K562 (cell line): Measurements from ENCODE around the gene PEX10. TPM values are rescaled to one million over a fixed set of nuclear protein-coding genes. Genes with fewer than 3 reads are reported as not detected.

ENCODE experiments used
- ATAC-seq: fragments of 200-7000 bp; cut with Tn5 transposase; 3 replicates; pipeline ENCODE4 v1.9.1; 2020; ENCODE audit warnings: moderate library complexity
- BruUV-seq: library from RNA; stranded (reverse); fragments of 400-500 nt; replicated peaks from 2 replicates; lab custom pipeline; 2021; lab: Mats Ljungman, UMichigan
- CTCF ChIA-PET: fragments of 300-600 bp; formaldehyde crosslinking; extraction: SDS; loops from one replicate; lab custom pipeline; 2021; ENCODE audit warnings: low intra/inter-chr PET ratio; lab: Yijun Ruan, JAX
- POLR2A ChIA-PET: fragments of 300-600, 350-650 bp; sonication (Branson Sonifier 250); formaldehyde crosslinking; extraction: SDS; loops from one replicate; lab custom pipeline; 2021; ENCODE audit warnings: antibody characterized with exemption, inconsistent platforms; lab: Yijun Ruan, JAX
- DNase-seq, 4 experiments: peaks; one replicate each; pipeline versions ENCODE4 v3.0.0 to v3.0.0-alpha.2; 2011 to 2018; ENCODE audit warnings: low spot score in 3 of 4, mixed read lengths in 3 of 4; ENCODE audit errors: extremely low read depth in 1 of 4
- FAIRE-seq: peaks from 2 replicates; lab custom pipeline; 2011; peaks lifted over from hg19 to GRCh38; lab: Jason Lieb, UNC
- H2AFZ ChIP-seq: 2 replicates; pipeline ENCODE4 v1.6.0; 2011; ENCODE audit warnings: low read depth, low read length, control low read depth, inconsistent platforms
- H3K27ac ChIP-seq: fragments of 200-600 bp; 3 replicates; pipeline ENCODE4 v1.8.0; 2011; ENCODE audit warnings: low read depth, mild to moderate bottlenecking, control low read depth, inconsistent platforms, low read length, moderate library complexity, mixed read lengths; ENCODE audit errors: extremely low read depth
- H3K27me3 ChIP-seq, 2 experiments: fragments of 300-600 bp in 1 of 2; 2 replicates in 1 of 2; 3 replicates in 1 of 2; pipeline versions ENCODE4 v1.6.0 to v1.8.0; 2011; ENCODE audit warnings: inconsistent platforms in 2 of 2, low read length in 2 of 2, mild to moderate bottlenecking in 1 of 2, mixed read lengths in 1 of 2, moderate library complexity in 1 of 2; ENCODE audit not compliant: control insufficient read depth in 2 of 2, insufficient read depth in 2 of 2
- H3K36me3 ChIP-seq: fragments of 300-600 bp; 3 replicates; pipeline ENCODE4 v1.8.0; 2011; ENCODE audit warnings: mild to moderate bottlenecking, low read length, inconsistent platforms; ENCODE audit not compliant: control insufficient read depth, insufficient read depth
- H3K4me1 ChIP-seq, 2 experiments: fragments of 200-600 bp in 1 of 2; replicated peaks in 1 of 2; 2 replicates in 1 of 2; 3 replicates in 1 of 2; pipeline versions ENCODE4 v1.5.1 to v1.8.0; 2011; ENCODE audit warnings: inconsistent platforms in 2 of 2, low read length in 2 of 2, mild to moderate bottlenecking in 1 of 2, mixed read lengths in 1 of 2, moderate library complexity in 1 of 2; ENCODE audit not compliant: control insufficient read depth in 2 of 2, insufficient read depth in 2 of 2
- H3K4me2 ChIP-seq: 2 replicates; pipeline ENCODE4 v1.6.1; 2011; ENCODE audit warnings: low read length, control low read depth, inconsistent platforms, mixed read lengths; ENCODE audit not compliant: insufficient read depth
- H3K4me3 ChIP-seq: fragments of 200-600 bp; sonication (generic), shearing (Covaris generic); 2 replicates; pipeline ENCODE4 v1.5.1; 2016; ENCODE audit warnings: control low read depth, inconsistent platforms
- H3K79me2 ChIP-seq: fragments of 200-600 bp; 3 replicates; pipeline ENCODE4 v1.8.0; 2011; ENCODE audit warnings: low read length, inconsistent platforms; ENCODE audit not compliant: control insufficient read depth, insufficient read depth
- H3K9ac ChIP-seq, 2 experiments: 2 replicates each; pipeline versions ENCODE4 v1.6.0 to v1.6.1; 2011; ENCODE audit warnings: low read depth in 2 of 2, low read length in 2 of 2, control low read depth in 1 of 2, inconsistent platforms in 1 of 2, mild to moderate bottlenecking in 1 of 2, mixed read lengths in 1 of 2; ENCODE audit not compliant: insufficient read depth in 1 of 2
- H3K9me1 ChIP-seq: one replicate; pipeline ENCODE4 v1.6.0; 2011; ENCODE audit warnings: inconsistent platforms, mild to moderate bottlenecking, low read length, moderate library complexity; ENCODE audit not compliant: control insufficient read depth, insufficient read depth
- H3K9me3 ChIP-seq: replicated peaks from 2 replicates; pipeline ENCODE4 v1.5.1; 2011; ENCODE audit warnings: low read depth, low read length, inconsistent platforms; ENCODE audit not compliant: control insufficient read depth, insufficient read depth
- H4K20me1 ChIP-seq: replicated peaks from 2 replicates; pipeline ENCODE4 v1.6.1; 2011; ENCODE audit warnings: low read length, inconsistent platforms, mixed read lengths; ENCODE audit not compliant: control insufficient read depth, insufficient read depth
- ZNF140 ChIP-seq: fragments of 250-450 bp; sonication (Bioruptor Pico); IDR thresholded peaks from 2 replicates; pipeline ENCODE4 v1.8.0; 2021; ENCODE audit warnings: moderate library complexity, mild to moderate bottlenecking, inconsistent platforms
- WGBS: fragments of 100-300 bp; shearing (Covaris generic); methylation state at CpG from one replicate; pipeline ENCODE4 v1.1.6; 2016; ENCODE audit warnings: low coverage, mixed read lengths; ENCODE audit not compliant: insufficient coverage; ENCODE audit errors: missing lambda C conversion rate; 5-methylcytosine and 5-hydroxymethylcytosine counted together
- in situ Hi-C: fragments of 300-500 bp; cut with MboI; formaldehyde crosslinking; loops from 4 replicates; pipeline ENCODE4 v1.15.0; 2018; ENCODE audit warnings: inconsistent platforms, mixed read lengths
- intact Hi-C: fragments of 100-400 bp; cut with micrococcal nuclease; formaldehyde crosslinking; loops from 2 replicates; pipeline ENCODE4 v1.14.2; 2022
- polyA plus RNA-seq, 8 experiments: library from polyadenylated mRNA; depleted of rRNA in 4 of 8; stranded (reverse) in 5 of 8; unstranded in 3 of 8; fragments of >200 nt; fragmentation: Nextera tagmentation in 2 of 8; fragmentation: Illumina TruSeq in 1 of 8; extraction: Ambion mirVana in 2 of 8; extraction: Trizol in 1 of 8; gene quantifications; 2 replicates each; pipeline versions ENCODE4 v1.2.1 to v1.2.3, GENCODE V29; 2011 to 2014; ENCODE audit warnings: inconsistent platforms in 1 of 8, missing spikeins in 1 of 8
- total RNA-seq, 7 experiments: library from RNA; depleted of rRNA in 6 of 7; stranded (reverse); fragments of >200 nt in 6 of 7; fragmentation: Illumina TruSeq in 2 of 7; extraction: Trizol in 2 of 7; gene quantifications; 2 replicates each; pipeline versions ENCODE4 v1.2.1 to v1.2.3, GENCODE V29; 2011 to 2021; ENCODE audit warnings: low replicate concordance in 1 of 7
- TF ChIP-seq, protein P1 (sequence below), 2 experiments: fragments of 200-800 bp in 1 of 2; sonication (Bioruptor generic) in 1 of 2; sonication (generic) in 1 of 2; formaldehyde crosslinking in 1 of 2; IDR thresholded peaks in 1 of 2; conservative IDR thresholded peaks in 1 of 2; 2 replicates each; pipeline versions ENCODE4 v1.5.0 to v1.6.1; 2016 to 2020; ENCODE audit warnings: missing compliant biosample characterization in 1 of 2, missing genetic modification characterization in 1 of 2, missing genetic modification reagents in 1 of 2

Gene PEX10
- total and polyA plus RNA-seq, 9 of the 15 experiments (the other 6 are each of a cell fraction or from before 2014, with no cell fraction given): 0.03 to 26.2 (median 8.7) TPM

DNA sequence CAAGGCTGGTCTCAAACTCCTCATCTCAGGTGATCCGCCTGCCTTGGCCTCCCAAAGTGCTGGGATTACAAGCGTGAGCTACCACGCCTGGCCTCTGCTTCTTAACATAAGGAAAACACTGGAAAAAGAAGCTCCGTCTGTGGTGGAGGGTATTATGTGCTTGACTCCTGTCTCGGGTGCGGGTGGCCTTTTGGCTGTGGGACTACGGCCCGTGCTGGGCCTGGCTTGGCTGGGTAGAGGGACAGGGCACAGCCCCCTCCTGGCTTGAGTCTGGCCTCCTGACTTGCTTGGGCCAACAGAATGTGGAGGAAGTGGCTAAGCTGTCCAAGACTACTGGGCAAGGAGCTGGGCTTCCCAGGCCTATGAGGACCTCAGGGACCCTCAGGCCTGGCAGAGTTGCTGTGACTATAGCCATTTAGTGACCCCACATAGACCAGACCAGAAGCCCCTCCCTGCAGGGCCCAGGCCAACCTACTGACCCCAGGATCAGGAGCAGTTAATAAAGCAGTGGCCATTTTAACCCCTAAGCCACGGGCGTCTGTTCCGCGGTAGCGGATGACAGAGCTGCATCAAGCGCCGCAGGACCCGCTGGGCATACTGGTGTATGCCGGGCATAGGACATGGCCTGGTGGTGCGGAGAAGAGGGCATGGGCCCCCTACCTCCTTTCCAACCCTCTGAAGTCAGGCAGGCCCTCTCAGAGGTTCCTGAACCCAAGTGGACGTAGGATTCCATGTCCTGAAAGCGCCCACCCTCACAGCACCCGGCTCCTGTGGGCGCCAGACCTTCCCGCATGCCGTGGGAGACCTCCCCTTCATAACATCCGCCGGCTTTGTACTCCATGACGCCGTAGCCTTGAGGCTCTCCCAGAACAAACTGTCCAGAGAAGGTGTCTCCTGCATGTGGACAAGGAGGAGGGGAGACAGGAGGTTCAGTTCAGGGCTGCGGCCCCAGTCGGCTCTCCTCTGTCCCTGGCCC, 25.4 kb downstream of the PEX10 start:
- Histone ChIP-seq H3K9ac (peak overlapping the region in 1 of 2 experiments; percentile 48; a peak in 2 of 4 replicates), H3K79me2 (peaks cover 19% of the 10 kb centered on the region), H3K27ac (no peak overlapping the region), H3K4me2 (no peak overlapping the region), H4K20me1 (peaks cover 7% of the 10 kb centered on the region; the same call in 1 of the 2 replicates), H3K9me3 (no peaks in the 10 kb centered on the region), H3K36me3 (peaks cover 7% of the 10 kb centered on the region; the same call in 1 of the 3 replicates), H3K4me3 (no peak overlapping the region), H3K4me1 (peaks cover 9 to 43% of the 10 kb centered on the region in 2 experiments), H3K9me1 (peaks cover 4% of the 10 kb centered on the region), H3K27me3 (peaks cover 0 to 5% of the 10 kb centered on the region in 2 experiments; a peak in 1 of 5 replicates), H2AFZ (no peak overlapping the region)
- intact Hi-C loops (no loop called here), in situ Hi-C loops (no loop called here)
- ChIA-PET POLR2A (interaction anchor here (0.6 to 0.7 kb wide), 3 partner anchors 52 to 278 kb away, joined by 3 to 4 read pairs (median 3); no protein-coding TSS in a partner anchor), CTCF (no interaction called here)
- WGBS: 87% methylated on average over 30 of the region's 30 CpGs
- FAIRE-seq (no peak), DNase-seq (no peak), ATAC-seq (no peak)
- no peak for TF ChIP-seq ZNF140 (CRISPR knock-in tag)
- TF ChIP-seq, protein P1, sequence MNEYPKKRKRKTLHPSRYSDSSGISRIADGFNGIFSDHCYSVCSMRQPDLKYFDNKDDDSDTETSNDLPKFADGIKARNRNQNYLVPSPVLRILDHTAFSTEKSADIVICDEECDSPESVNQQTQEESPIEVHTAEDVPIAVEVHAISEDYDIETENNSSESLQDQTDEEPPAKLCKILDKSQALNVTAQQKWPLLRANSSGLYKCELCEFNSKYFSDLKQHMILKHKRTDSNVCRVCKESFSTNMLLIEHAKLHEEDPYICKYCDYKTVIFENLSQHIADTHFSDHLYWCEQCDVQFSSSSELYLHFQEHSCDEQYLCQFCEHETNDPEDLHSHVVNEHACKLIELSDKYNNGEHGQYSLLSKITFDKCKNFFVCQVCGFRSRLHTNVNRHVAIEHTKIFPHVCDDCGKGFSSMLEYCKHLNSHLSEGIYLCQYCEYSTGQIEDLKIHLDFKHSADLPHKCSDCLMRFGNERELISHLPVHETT (CRISPR knock-in tag; conservative IDR thresholded peaks at IDR 0.05 in 1 of 2, IDR thresholded peaks at IDR 0.05 in 1 of 2): 0 out of 4 replicates have a peak, but pooled peaks of 1 of the 2 experiments have one; percentile 45
- no TSS peak for BruUV-seq
